K562 (cell line): ENCODE measurements around the gene CRACR2B. TPM values are rescaled to one million over a fixed set of nuclear protein-coding genes. Genes with fewer than 3 reads are reported as not detected.

ENCODE experiments used
- C11orf30 ChIP-seq: fragments of 450-650 bp; IDR thresholded peaks from 2 replicates; pipeline ENCODE4 v1.6.1; 2016; ENCODE audit warnings: low read depth, mild to moderate bottlenecking
- CSDE1 ChIP-seq, 2 experiments: fragments of 450-650 bp; IDR thresholded peaks; 2 replicates each; pipeline ENCODE4 v1.6.1; 2016; ENCODE audit warnings: mild to moderate bottlenecking in 1 of 2
- ETV1 ChIP-seq: fragments of 450-650 bp; conservative IDR thresholded peaks from 2 replicates; pipeline ENCODE4 v1.6.1; 2016; ENCODE audit warnings: missing genetic modification characterization, control low read depth, low read depth, missing compliant biosample characterization
- ETV5 ChIP-seq: sonication (generic); formaldehyde crosslinking; IDR thresholded peaks from 2 replicates; pipeline ENCODE4 v1.4.0; 2020; ENCODE audit warnings: low read depth, mild to moderate bottlenecking, missing genetic modification reagents
- FOSL1 ChIP-seq: fragments of 200-800 bp; sonication (Bioruptor generic); conservative IDR thresholded peaks from 2 replicates; pipeline ENCODE4 v1.6.1; 2016; ENCODE audit warnings: missing genetic modification characterization, missing compliant biosample characterization
- HNRNPL ChIP-seq: fragments of 200-400 bp; formaldehyde crosslinking; IDR thresholded peaks from 2 replicates; pipeline ENCODE4 v1.6.1; 2017; ENCODE audit warnings: low read depth, mild to moderate bottlenecking, low read length
- KLF1 ChIP-seq: fragments of 450-650 bp; IDR thresholded peaks from 2 replicates; pipeline ENCODE4 v1.6.1; 2016; ENCODE audit warnings: missing genetic modification characterization, missing compliant biosample characterization
- RBM34 ChIP-seq: fragments of 200-400 bp; formaldehyde crosslinking; IDR thresholded peaks from 2 replicates; pipeline ENCODE4 v1.6.1; 2018; ENCODE audit warnings: low read length, borderline replicate concordance; ENCODE audit not compliant: insufficient read depth
- SMAD1 ChIP-seq: fragments of 150-350 bp; IDR thresholded peaks from 2 replicates; pipeline ENCODE4 v1.6.1; 2014; ENCODE audit warnings: low read length, low read depth; ENCODE audit not compliant: partially characterized antibody
- TRIM24 ChIP-seq, 2 experiments: fragments of 450-650 bp; IDR thresholded peaks; 2 replicates each; pipeline ENCODE4 v1.6.1; 2016
- U2AF1 ChIP-seq: fragments of 200-400 bp; formaldehyde crosslinking; optimal IDR thresholded peaks from 2 replicates; pipeline ENCODE3; 2017; ENCODE audit warnings: mild to moderate bottlenecking, low read depth, low read length, moderate library complexity
- VEZF1 ChIP-seq: fragments of 200-800 bp; sonication (Bioruptor generic); IDR thresholded peaks from 2 replicates; pipeline ENCODE4 v1.6.1; 2017; ENCODE audit warnings: missing genetic modification characterization, missing compliant biosample characterization
- ZC3H11A ChIP-seq: IDR thresholded peaks from 2 replicates; pipeline ENCODE4 v1.6.1; 2012; ENCODE audit warnings: low read depth, low read length, improper control_type of control experiment
- ZC3H4 ChIP-seq: sonication (generic); formaldehyde crosslinking; IDR thresholded peaks from 2 replicates; pipeline ENCODE4 v1.9.0; 2021; ENCODE audit warnings: missing genetic modification reagents, borderline replicate concordance
- ZMIZ1 ChIP-seq, 2 experiments: fragments of 150-350 bp in 1 of 2; IDR thresholded peaks; 2 replicates each; pipeline ENCODE4 v1.6.1; 2012 to 2016; ENCODE audit warnings: low read depth in 2 of 2, low read length in 2 of 2, mild to moderate bottlenecking in 1 of 2, moderate library complexity in 1 of 2
- ZNF121 ChIP-seq: sonication (generic); formaldehyde crosslinking; conservative IDR thresholded peaks from 2 replicates; pipeline ENCODE4 v1.8.0; 2022; ENCODE audit warnings: missing genetic modification reagents
- ZNF445 ChIP-seq: fragments of 250-450 bp; sonication (Bioruptor Pico); IDR thresholded peaks from 2 replicates; pipeline ENCODE4 v1.4.0; 2020; ENCODE audit warnings: low read depth, mild to moderate bottlenecking, moderate library complexity
- ZNF511 ChIP-seq: sonication (generic); formaldehyde crosslinking; IDR thresholded peaks from 2 replicates; pipeline ENCODE4 v1.8.0; 2022; ENCODE audit warnings: mild to moderate bottlenecking, missing genetic modification reagents
- ZNF764 ChIP-seq: fragments of 250-450 bp; sonication (Bioruptor Pico); IDR thresholded peaks from 2 replicates; pipeline ENCODE4 v1.4.0; 2020; ENCODE audit warnings: low read depth, mild to moderate bottlenecking, moderate library complexity
- polyA plus RNA-seq, 8 experiments: library from polyadenylated mRNA; depleted of rRNA in 4 of 8; stranded (reverse) in 5 of 8; unstranded in 3 of 8; fragments of >200 nt; fragmentation: Nextera tagmentation in 2 of 8; fragmentation: Illumina TruSeq in 1 of 8; extraction: Ambion mirVana in 2 of 8; extraction: Trizol in 1 of 8; gene quantifications; 2 replicates each; pipeline versions ENCODE4 v1.2.1 to v1.2.3, GENCODE V29; 2011 to 2014; ENCODE audit warnings: inconsistent platforms in 1 of 8, missing spikeins in 1 of 8
- total RNA-seq, 7 experiments: library from RNA; depleted of rRNA in 6 of 7; stranded (reverse); fragments of >200 nt in 6 of 7; fragmentation: Illumina TruSeq in 2 of 7; extraction: Trizol in 2 of 7; gene quantifications; 2 replicates each; pipeline versions ENCODE4 v1.2.1 to v1.2.3, GENCODE V29; 2011 to 2021; ENCODE audit warnings: low replicate concordance in 1 of 7
- TF ChIP-seq, protein P1 (sequence below): fragments of 250-450 bp; sonication (Bioruptor Pico); IDR thresholded peaks from 2 replicates; pipeline ENCODE4 v1.9.0; 2021; ENCODE audit warnings: mild to moderate bottlenecking, inconsistent platforms

CRACR2B gene
- total and polyA plus RNA-seq, 9 of the 15 experiments (the other 6 are each of a cell fraction or from before 2014, with no cell fraction given), result 0.10 to 51.0 (median 6.0) TPM

- TF ChIP-seq ZNF445, result no peak
- peak; percentile 78 for TF ChIP-seq VEZF1 (CRISPR knock-in tag)
- no peak for TF ChIP-seq CSDE1 (IDR thresholded peaks at IDR 0.05)
- no peak for TF ChIP-seq RBM34
- peak; percentile 58 for TF ChIP-seq HNRNPL
- no peak for TF ChIP-seq C11orf30
- TF ChIP-seq ETV1, result no peak
- TF ChIP-seq, protein P1, sequence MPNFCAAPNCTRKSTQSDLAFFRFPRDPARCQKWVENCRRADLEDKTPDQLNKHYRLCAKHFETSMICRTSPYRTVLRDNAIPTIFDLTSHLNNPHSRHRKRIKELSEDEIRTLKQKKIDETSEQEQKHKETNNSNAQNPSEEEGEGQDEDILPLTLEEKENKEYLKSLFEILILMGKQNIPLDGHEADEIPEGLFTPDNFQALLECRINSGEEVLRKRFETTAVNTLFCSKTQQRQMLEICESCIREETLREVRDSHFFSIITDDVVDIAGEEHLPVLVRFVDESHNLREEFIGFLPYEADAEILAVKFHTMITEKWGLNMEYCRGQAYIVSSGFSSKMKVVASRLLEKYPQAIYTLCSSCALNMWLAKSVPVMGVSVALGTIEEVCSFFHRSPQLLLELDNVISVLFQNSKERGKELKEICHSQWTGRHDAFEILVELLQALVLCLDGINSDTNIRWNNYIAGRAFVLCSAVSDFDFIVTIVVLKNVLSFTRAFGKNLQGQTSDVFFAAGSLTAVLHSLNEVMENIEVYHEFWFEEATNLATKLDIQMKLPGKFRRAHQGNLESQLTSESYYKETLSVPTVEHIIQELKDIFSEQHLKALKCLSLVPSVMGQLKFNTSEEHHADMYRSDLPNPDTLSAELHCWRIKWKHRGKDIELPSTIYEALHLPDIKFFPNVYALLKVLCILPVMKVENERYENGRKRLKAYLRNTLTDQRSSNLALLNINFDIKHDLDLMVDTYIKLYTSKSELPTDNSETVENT, result peak; percentile 60; the same call in 1 of the 2 replicates
- TF ChIP-seq KLF1, result 0 out of 2 replicates have a peak, but pooled peaks have one; percentile 40
- TF ChIP-seq ZNF764, result no peak
- peak; percentile 71 for TF ChIP-seq U2AF1
- TF ChIP-seq ZMIZ1 (IDR thresholded peaks at IDR 0.05; ENCODE audit: low read depth in 2 of 2, low read length in 2 of 2), result 0 out of 4 replicates have a peak, but pooled peaks of 1 of the 2 experiments have one; percentile 46
- TF ChIP-seq SMAD1, result peak; percentile 71
- TF ChIP-seq ZNF121 (CRISPR knock-in tag), result no peak
- no peak for TF ChIP-seq ZC3H11A
- no peak for TF ChIP-seq ETV5 (CRISPR knock-in tag)
- TF ChIP-seq ZC3H4 (CRISPR knock-in tag), result no peak
- no peak for TF ChIP-seq TRIM24 (IDR thresholded peaks at IDR 0.05)
- no peak for TF ChIP-seq ZNF511 (CRISPR knock-in tag)
- no peak for TF ChIP-seq FOSL1 (tag)
Measured at GRCh38 chr11:819129-819931, 8.4 kb upstream of the CRACR2B start (continued).
